ENCODE results near the gene ADAM10.

- TF ChIP-seq, protein P1, sequence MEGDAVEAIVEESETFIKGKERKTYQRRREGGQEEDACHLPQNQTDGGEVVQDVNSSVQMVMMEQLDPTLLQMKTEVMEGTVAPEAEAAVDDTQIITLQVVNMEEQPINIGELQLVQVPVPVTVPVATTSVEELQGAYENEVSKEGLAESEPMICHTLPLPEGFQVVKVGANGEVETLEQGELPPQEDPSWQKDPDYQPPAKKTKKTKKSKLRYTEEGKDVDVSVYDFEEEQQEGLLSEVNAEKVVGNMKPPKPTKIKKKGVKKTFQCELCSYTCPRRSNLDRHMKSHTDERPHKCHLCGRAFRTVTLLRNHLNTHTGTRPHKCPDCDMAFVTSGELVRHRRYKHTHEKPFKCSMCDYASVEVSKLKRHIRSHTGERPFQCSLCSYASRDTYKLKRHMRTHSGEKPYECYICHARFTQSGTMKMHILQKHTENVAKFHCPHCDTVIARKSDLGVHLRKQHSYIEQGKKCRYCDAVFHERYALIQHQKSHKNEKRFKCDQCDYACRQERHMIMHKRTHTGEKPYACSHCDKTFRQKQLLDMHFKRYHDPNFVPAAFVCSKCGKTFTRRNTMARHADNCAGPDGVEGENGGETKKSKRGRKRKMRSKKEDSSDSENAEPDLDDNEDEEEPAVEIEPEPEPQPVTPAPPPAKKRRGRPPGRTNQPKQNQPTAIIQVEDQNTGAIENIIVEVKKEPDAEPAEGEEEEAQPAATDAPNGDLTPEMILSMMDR (IDR thresholded peaks at IDR 0.05) = no peak
- no peak for TF ChIP-seq POLR2A (IDR thresholded peaks at IDR 0.05)
Observed at GRCh38 chr15:58604455-58604923, 145.0 kb downstream of the ADAM10 start.
